DMS153 (cell line): ENCODE data around the gene UBXN1.
"Not testable (repeated sequence)": the region's sequence is repeated elsewhere in the genome, so short reads cannot be mapped to it uniquely, and the experiment has no call there.

Experiments
- DNase-seq: peaks from one replicate; lab custom pipeline; 2025; lab: John Stamatoyannopoulos, UW

The UBXN1 gene

DNA sequence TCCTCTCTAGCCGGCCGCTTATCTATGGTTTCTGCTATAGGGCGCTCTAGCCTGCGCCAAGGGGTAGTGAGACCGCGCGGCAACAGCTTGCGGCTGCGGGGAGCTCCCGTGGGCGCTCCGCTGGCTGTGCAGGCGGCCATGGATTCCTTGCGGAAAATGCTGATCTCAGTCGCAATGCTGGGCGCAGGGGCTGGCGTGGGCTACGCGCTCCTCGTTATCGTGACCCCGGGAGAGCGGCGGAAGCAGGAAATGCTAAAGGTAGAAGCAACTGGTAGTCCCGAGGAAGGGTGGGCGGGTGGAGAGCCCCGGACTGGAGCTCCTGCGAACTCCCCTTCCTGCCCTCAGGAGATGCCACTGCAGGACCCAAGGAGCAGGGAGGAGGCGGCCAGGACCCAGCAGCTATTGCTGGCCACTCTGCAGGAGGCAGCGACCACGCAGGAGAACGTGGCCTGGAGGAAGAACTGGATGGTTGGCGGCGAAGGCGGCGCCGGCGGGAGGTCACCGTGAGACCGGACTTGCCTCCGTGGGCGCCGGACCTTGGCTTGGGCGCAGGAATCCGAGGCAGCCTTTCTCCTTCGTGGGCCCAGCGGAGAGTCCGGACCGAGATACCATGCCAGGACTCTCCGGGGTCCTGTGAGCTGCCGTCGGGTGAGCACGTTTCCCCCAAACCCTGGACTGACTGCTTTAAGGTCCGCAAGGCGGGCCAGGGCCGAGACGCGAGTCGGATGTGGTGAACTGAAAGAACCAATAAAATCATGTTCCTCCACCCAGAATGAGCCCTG, 7.1 kb downstream of the UBXN1 start, which contains the start of the genes LBHD1 and UQCC3:
Gene LBHD1, minus strand, starts transcription at position 660 of the 782 bp plus-strand sequence. CDS start 2,236 bp downstream, outside the sequence.
Gene UQCC3, plus strand, starts transcription at position 66 of the 782 bp plus-strand sequence. Its CDS starts 73 bp downstream, at position 139.
- peak; percentile 71 for DNase-seq

- no peak for DNase-seq
Measured at GRCh38 chr11:62671236-62671607, 7.7 kb downstream of the UBXN1 start.

GRCh38 chr11:62669420-62670161, 9.3 kb downstream of the UBXN1 start:
- no peak for DNase-seq

DNA sequence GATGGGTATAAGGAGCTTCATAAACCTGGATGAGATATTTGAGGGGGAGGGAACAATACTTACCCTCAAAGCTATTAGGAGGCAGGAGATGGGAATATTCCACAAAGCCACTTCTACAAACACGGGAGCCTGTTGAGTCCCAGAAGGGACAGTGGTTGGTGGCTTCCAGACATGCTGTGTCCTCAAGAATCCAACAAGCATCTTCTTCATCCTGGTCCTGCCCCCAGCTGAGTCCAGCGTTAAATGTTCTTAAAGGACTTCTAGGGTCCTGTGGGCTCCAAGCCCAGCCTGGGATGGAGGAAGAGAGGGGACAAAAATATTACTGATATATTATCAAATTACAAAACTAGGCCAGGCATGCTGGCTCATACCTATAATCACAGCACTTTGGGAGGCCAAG, 11.4 kb downstream of the UBXN1 start:
- DNase-seq = no peak

DNA sequence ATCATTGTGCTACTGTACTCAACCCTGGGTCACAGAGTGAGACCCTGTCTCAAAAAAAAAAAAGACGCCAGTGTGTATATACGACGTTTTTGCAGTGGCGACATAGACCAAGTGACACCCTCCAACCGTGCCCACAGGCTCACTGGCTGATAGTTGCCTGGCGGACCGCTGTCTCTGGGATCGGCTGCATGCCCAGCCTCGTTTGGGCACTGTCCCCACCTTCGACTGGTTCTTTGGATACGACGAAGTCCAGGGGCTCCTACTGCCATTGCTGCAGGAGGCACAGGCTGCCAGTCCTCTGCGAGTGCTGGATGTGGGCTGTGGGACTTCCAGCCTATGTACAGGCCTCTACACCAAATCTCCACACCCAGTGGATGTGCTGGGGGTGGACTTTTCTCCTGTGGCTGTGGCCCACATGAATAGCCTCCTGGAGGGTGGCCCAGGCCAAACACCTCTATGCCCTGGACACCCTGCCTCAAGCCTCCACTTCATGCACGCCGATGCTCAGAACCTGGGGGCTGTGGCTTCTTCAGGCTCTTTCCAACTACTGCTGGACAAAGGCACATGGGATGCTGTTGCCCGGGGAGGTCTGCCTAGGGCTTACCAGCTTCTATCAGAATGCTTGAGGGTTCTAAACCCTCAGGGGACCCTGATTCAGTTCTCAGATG, 12.5 kb downstream of the UBXN1 start:
- DNase-seq = no peak

DNA sequence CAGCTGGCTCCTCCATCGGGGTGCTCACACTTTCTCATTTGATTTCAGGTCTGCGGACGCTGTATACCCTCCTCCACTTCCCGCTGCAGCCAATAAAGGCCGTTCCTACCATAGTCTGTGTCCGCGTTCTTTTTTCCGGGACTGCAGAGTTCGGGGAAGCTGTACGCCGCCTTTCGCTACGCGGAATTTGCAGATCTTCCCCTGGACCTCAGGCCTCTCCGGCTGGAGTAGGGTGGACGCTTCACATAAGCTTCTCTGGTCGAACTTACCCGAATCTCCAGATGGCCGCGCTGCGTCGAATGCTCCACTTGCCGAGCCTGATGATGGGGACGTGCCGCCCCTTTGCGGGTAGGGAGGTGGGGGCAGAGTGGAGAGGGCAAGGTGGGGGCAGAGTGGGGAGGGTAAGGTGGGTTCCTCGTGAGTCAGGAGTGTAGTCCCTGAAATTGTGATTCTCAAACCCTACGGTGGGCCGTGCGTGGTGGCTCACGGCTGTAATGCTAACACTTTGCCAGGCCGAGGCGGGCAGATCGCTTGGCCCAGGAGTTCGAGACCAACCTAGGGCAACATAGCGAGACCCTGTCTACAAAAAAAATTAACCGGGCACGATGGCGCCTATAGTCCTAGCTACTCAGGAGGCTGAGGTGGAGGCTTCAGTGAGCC, 13.1 kb downstream of the UBXN1 start:
- DNase-seq = peak; percentile 18

DNA sequence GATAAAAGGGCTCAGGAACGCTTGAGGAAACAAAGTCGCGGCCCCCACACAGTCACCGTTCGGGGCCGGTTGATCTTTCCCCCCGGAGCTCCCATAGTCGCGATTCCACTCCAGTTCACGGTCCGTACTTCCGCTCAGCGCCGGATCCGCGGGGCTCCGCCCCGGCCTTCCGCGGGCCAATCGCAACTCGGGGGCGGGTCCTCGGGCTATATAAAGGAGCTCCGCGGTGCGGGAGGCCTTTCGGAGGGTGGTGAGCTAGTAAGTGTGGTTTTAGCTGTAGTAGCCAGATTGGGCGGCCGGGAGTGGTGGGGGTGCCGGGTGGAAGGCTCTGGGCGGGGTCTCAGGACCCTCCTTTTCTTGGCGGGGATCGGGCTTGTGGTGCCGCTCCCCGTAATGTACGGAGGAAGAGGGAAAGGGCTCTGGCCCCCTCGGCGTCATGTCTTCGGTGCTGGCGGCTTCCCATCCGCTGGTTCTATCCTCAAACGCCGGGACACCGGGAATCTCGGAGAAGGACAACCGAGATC, 13.7 kb downstream of the UBXN1 start, which contains the start of the genes C11orf98 and CSKMT:
Gene C11orf98, minus strand, starts transcription at position 136 of the 524 bp plus-strand sequence. Its CDS starts 41 bp downstream, at position 95.
Gene CSKMT, plus strand, starts transcription at position 238 of the 524 bp plus-strand sequence. CDS start 568 bp downstream, outside the sequence.
- peak; percentile 80 for DNase-seq

- DNase-seq = peak; percentile 30
Measured at GRCh38 chr11:62664405-62665074, 14.3 kb downstream of the UBXN1 start.

DNA sequence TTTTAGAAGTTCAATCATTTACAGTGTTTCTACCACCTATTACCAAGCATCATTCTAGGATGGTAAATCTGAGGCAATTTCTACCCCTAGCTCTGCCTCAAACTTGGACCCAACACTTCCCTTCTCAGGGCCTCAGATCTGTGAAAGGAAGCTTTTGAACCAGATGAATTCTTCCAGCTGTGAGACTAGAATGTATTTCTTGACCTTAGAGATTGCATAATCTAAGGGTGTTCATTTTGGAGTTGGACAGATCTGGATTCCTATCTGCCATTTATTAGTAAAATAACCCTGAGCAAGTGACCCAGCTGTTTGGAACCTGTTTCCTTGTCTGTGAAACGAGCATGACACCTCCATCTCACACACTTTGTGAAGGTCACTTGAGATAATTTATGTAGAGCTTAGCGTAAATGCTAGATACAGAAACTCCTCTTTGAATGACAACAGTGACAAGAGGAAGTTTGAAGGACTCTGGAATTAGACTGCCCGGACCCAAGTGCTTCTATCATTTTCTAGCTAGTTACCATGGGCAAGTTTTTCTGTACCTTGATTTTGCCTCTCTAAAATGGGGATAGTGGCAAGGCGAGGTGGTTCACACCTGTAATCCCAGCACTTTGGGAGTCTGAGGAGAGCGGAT, 22.0 kb downstream of the UBXN1 start:
- DNase-seq = no peak

DNA sequence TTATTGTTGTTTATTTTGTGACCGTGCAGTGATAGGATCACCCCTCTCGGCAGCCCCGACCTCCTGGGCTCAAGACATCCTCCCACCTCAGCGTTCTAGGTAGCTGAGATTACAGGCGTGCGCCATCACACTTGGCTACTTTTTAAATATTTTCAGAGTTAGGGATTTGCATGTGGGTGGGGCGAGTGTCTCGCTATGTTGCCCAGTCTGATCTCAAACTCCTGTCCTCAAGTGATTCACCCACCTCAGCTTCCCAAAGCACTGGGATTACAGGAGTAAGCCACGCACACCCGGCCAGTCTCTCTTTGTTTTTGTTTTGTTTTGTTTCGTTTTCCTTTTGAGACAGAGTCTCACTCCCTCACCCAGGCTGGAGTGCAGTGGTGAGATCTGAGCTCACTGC, 24.6 kb downstream of the UBXN1 start:
- DNase-seq = no peak

DNA sequence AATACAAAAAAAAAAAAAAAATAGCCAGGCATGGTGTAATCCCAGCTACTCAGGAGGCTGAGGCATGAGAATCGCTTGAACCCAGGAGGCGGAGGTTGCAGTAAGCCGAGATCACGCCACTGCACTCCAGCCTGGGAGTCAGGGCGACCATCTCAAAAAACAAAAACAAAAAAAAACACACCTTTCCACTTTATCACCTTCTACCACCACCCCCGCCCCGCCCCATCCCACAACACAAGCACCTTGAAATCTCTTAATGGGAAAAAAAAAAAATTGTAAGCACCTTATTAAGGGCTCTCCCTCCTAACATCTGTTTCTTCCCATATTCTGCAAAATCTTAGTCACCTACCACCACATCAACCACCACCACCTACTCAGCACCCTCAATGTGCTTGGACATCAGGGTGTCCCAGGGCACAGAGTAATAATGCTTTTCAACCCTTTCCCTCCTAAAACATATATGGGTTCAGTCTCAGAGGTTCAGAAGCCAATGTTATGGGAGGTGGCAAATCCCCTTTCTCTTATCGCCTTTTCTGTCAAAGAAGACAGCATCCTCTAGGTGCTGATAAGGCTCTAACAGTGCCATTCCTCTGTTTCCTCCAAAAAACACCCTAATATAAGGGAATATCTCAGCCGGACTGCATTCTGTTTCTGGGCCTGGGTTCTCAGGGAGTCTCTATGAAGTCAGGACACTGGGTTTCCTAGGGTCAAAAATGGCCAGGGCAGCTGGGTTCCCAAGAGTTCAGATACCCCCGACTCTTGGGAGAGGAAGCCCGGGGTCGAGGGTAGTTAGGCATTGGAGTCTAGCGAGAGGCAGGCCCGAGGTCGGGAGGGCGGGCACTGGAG, 26.5 kb downstream of the UBXN1 start:
- no peak for DNase-seq

DNA sequence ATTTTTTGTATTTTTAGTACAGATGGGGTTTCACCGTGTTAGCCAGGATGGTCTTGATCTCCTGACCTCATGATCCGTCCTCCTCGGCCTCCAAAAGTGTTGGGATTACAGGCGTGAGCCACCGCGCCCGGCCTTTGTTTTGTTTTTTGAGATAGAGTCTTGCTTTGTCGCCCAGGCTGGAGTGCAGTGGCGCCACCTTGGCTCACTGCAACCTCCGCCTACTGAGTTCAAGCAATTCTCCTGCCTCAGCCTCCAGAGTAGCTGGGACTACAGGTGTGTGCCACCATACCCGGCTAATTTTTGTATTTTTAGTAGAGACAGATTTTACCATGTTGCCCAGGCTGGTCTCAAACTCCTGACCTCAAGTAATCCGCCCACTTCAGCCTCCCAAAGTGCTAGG, 28.6 kb downstream of the UBXN1 start:
- not testable (repeated sequence) for DNase-seq

DNA sequence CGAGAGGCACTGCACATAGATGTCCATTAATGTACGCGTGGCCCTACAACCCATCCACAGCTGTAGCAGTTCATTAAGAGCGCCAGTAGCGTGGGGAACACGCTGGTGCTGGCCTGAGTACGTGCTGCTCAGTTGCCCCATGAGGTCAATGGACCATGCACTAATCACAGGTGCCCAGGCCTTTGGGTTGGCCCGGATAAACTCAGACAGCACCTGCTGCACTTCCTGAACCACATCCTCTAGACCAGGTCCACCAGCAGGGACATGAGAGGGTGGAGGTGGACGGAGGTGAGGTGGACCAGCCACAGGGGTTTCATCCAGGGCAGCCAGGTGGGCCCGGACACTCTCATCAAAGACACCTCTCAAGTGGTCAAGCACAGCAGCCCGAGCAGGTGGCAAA, 29.4 kb downstream of the UBXN1 start:
- DNase-seq = no peak

GRCh38 chr11:62648967-62649364, 29.9 kb downstream of the UBXN1 start:
- no peak for DNase-seq

- no peak for DNase-seq
Measured at GRCh38 chr11:62648185-62648966, 30.5 kb downstream of the UBXN1 start.

DNA sequence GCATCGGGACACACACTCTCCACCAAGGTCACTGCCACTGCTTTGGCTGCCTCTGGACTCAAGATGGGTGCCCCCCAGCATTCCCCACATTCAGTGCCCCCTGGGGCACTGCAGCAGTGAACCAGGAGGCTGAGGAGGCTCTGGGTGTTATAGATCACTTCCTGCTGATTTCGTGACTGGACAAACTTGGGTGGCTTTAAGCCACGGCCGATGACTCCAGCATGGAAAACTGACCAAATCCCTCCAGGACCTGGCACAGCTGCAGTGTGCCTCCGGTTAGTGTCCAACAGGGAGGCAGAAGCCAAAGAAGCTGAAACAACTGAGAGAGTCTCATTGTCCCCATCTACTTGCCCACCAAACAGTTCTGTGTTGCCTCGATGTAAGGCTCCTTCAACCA, 31.3 kb downstream of the UBXN1 start:
- no peak for DNase-seq

GRCh38 chr11:62646825-62647608, 31.9 kb downstream of the UBXN1 start:
- no peak for DNase-seq
